SU-DHL-6 (cell line): ENCODE results near the gene DDX28.

Experiments
- CTCF ChIP-seq: fragments of 200-600 bp; sonication (generic); IDR thresholded peaks from one replicate; pipeline ENCODE4 v1.5.1; 2017; ENCODE audit warnings: antibody characterized with exemption, mild to moderate bottlenecking, low read length, moderate library complexity; ENCODE audit not compliant: insufficient read depth, poor library complexity, severe bottlenecking
- EZH2phosphoT487 ChIP-seq: fragments of 200-600 bp; sonication (generic), shearing (Covaris generic); conservative IDR thresholded peaks from 2 replicates; pipeline ENCODE4 v1.6.1; 2018; ENCODE audit warnings: mild to moderate bottlenecking, antibody characterized with exemption, low read length, moderate library complexity, mixed read lengths

- TF ChIP-seq CTCF, result no peak
- no peak for TF ChIP-seq EZH2phosphoT487
Measured at GRCh38 chr16:68046106-68046505, 23.1 kb upstream of the DDX28 start.
